ENCODE measurements around the gene ANAPC16.
"Not testable (repeated sequence)": the region's sequence is repeated elsewhere in the genome, so short reads cannot be mapped to it uniquely, and the experiment has no call there.

Gene ANAPC16

GRCh38 chr10:72218325-72218724 is 2.5 kb downstream of the ANAPC16 start:
- DNase-seq = no peak

GRCh38 chr10:72218726-72219125 is 2.9 kb downstream of the ANAPC16 start:
- DNase-seq = no peak

- DNase-seq = no peak
Measured at GRCh38 chr10:72219235-72219814, 3.5 kb downstream of the ANAPC16 start.

GRCh38 chr10:72220637-72221036 is 4.8 kb downstream of the ANAPC16 start:
- DNase-seq = no peak

- no peak for DNase-seq
Measured at GRCh38 chr10:72221278-72221677, 5.5 kb downstream of the ANAPC16 start.

GRCh38 chr10:72223743-72224101 is 7.9 kb downstream of the ANAPC16 start:
- DNase-seq = no peak

GRCh38 chr10:72224191-72224590 is 8.4 kb downstream of the ANAPC16 start:
- not testable (repeated sequence) for DNase-seq

- no peak for DNase-seq
Measured at GRCh38 chr10:72226418-72227027, 10.7 kb downstream of the ANAPC16 start.

- no peak for DNase-seq
Measured at GRCh38 chr10:72227826-72228225, 12.0 kb downstream of the ANAPC16 start.

- no peak for DNase-seq
Measured at GRCh38 chr10:72228318-72228751, 12.5 kb downstream of the ANAPC16 start.

GRCh38 chr10:72229261-72230251 is 13.7 kb downstream of the ANAPC16 start:
- DNase-seq = no peak

- no peak for DNase-seq
Measured at GRCh38 chr10:72233621-72234020, 17.8 kb downstream of the ANAPC16 start.

- no peak for DNase-seq
Measured at GRCh38 chr10:72234560-72235095, 18.8 kb downstream of the ANAPC16 start.

GRCh38 chr10:72235544-72236279 is 19.9 kb downstream of the ANAPC16 start:
- DNase-seq = no peak

- no peak for DNase-seq
Measured at GRCh38 chr10:72238392-72239175, 22.8 kb downstream of the ANAPC16 start.

GRCh38 chr10:72239409-72239808 is 23.6 kb downstream of the ANAPC16 start:
- no peak for DNase-seq

GRCh38 chr10:72240371-72240770 is 24.6 kb downstream of the ANAPC16 start:
- no peak for DNase-seq

GRCh38 chr10:72241691-72242252 is 26.0 kb downstream of the ANAPC16 start:
- no peak for DNase-seq

- no peak for DNase-seq
Measured at GRCh38 chr10:72242675-72243074, 26.9 kb downstream of the ANAPC16 start.

- peak in 1 of 2 experiments; percentile 22 for DNase-seq
Measured at GRCh38 chr10:72243822-72244437, 28.1 kb downstream of the ANAPC16 start.

GRCh38 chr10:72244573-72245038 is 28.8 kb downstream of the ANAPC16 start:
- DNase-seq = no peak
